ENCODE data around the gene POLR3G.

GRCh38 chr5:90533794-90534193 is 59.1 kb downstream of the POLR3G start:
- TF ChIP-seq CTCF (IDR thresholded peaks at IDR 0.05): no peak
- TF ChIP-seq POLR2A (IDR thresholded peaks at IDR 0.05): no peak
- no peak for TF ChIP-seq EP300 (IDR thresholded peaks at IDR 0.05)
